ENCODE data around the gene TMC6. TPM values are rescaled to one million over a fixed set of nuclear protein-coding genes. Genes with fewer than 3 reads are reported as not detected.
"Not testable (repeated sequence)": the region's sequence is repeated elsewhere in the genome, so short reads cannot be mapped to it uniquely, and the experiment has no call there.

The TMC6 gene
- total RNA-seq, 1 donor = 136 TPM

DNA sequence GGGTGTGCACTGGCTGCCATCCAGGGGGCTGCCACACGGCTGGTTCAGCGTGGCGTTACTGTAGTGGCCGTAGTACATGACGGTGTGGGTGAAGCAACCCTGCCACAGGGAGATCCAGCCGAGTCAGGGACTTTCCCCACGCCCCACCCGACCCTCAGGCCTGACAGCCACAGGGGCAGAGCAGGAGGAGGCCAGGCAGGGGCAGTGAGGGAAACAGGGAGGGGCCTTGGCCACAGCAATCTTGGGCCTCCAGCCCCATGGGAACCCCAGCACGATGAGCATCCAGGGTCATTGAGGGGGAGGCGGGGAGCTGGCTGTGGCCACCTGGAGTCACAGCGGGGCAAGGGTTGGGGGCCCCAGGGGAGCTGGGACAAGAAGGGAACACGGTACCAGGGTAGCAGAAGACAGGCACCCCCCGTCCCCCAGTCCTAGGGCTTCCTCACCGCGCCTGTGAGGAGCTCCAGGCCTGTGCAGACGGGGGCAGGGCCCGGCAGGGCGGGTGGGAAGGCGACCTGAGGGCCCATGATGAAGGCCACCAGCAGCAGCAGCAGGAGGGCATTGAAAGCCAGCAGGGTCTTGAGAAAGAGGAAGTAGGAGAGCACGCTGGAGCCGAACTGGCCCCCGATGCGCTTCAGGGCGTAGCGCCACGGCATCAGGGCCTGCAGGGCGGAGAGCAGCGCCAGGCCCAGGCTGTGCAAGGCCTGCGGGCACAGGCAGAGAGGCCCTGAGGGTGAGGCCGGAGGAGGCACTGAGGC is 4.3 kb downstream of the TMC6 start:
- no peaks in the 10 kb centered on the region for H3K27me3 ChIP-seq (ENCODE audit: insufficient read depth, low read length)
- no peak overlapping the region for H3K4me3 ChIP-seq (ENCODE audit: low read length)
- no peaks in the 10 kb centered on the region for H3K9me3 ChIP-seq (ENCODE audit: low read depth, low read length)
- H3K4me1 ChIP-seq (ENCODE audit: insufficient read depth, low read length) = peaks cover 83% of the 10 kb centered on the region

DNA sequence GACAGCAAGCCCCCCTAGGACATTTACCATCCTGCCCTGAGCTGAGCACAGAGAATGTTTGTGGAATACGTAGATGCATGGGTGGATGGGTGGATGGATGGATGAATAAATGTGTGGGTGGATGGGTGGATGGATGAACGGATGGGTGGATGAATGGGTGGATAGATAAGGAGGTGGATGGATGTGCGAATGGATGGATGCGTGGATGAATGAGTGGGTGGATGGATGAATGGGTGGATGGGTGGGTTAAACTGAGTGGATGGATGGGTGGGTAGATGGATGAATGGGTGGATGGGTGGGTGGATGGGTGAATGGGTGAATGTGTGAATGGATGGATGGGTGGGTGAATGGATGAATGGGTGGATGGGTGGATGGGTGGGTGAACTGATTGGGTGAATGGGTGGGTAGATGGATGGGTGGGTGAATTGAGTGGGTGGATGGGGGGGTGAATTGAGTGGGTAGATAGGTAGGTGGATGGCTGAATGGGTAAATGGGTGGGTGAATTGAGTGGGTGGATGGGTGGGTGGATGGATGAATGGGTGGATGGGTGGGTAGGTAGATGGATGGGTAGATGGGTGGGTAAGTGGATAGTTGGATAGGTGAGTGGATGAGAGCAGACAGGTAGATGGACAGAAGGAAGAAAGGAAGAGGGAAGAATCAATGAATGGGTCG is 5.2 kb downstream of the TMC6 start:
- H3K27me3 ChIP-seq (ENCODE audit: insufficient read depth, low read length) = no peaks in the 10 kb centered on the region
- no peak overlapping the region for H3K4me3 ChIP-seq (ENCODE audit: low read length)

DNA sequence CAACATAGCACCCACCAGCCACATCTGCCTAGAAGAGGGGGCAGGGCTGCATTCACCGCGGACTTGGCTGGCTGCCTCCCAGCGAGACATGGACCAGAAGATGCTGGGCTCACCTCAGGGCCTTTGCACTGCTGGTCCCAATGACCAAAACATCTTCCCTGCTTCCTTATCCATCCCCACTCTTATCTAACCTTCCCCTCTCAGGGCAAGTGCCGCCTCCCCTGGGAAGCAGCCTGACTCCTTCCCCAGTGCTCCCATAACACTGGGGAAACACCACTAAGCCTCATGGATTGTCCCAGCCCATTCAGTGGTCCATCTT is 5.7 kb downstream of the TMC6 start:
- Histone ChIP-seq H3K27me3 (ENCODE audit: insufficient read depth, low read length) (no peaks in the 10 kb centered on the region), H3K9me3 (ENCODE audit: low read depth, low read length) (no peaks in the 10 kb centered on the region), H3K4me1 (ENCODE audit: insufficient read depth, low read length) (peaks cover 89% of the 10 kb centered on the region), H3K4me3 (ENCODE audit: low read length) (no peak overlapping the region)

More for the DNA sequence above, 5.2 kb downstream of the TMC6 start:
- Histone ChIP-seq H3K9me3 (ENCODE audit: low read depth, low read length) (no peaks in the 10 kb centered on the region), H3K4me1 (ENCODE audit: insufficient read depth, low read length) (peaks cover 87% of the 10 kb centered on the region)

DNA sequence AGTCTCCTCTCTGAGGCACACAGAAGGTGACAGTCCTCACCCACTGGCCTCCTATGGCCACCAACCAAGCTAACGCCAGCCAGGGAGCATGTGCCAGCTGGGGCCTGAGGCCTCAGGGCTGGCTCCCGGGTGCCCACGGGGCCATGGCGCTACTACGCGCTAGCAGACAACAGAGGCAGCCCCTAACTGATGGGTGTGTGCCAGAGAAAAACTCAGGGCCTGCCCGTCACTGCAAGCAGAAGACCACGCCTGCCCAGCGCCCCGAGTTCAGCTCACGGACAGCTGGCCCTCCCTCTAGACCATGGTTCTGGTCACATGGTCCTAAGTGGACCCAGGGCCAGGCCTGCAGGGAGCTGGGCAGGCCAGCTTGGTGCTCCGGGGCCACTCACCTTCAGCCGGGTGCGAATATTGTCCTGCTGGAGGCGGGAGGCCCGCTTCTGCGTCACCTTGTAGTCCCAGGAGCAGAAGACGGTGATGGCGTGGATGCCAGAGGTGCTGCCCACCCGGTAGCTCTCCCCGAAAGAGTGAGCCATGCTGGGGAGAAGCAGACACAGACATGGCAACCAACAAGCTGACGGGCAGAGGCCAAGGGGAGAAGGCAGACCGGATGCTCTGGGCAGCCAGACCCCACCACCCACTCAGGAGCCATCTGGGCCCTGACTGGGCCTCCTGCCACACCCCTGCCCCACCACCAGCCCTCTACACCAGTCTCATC is 6.2 kb downstream of the TMC6 start:
- Histone ChIP-seq H3K9me3 (ENCODE audit: low read depth, low read length) (no peaks in the 10 kb centered on the region), H3K4me1 (ENCODE audit: insufficient read depth, low read length) (peaks cover 95% of the 10 kb centered on the region), H3K27me3 (ENCODE audit: insufficient read depth, low read length) (no peaks in the 10 kb centered on the region), H3K4me3 (ENCODE audit: low read length) (no peak overlapping the region)

DNA sequence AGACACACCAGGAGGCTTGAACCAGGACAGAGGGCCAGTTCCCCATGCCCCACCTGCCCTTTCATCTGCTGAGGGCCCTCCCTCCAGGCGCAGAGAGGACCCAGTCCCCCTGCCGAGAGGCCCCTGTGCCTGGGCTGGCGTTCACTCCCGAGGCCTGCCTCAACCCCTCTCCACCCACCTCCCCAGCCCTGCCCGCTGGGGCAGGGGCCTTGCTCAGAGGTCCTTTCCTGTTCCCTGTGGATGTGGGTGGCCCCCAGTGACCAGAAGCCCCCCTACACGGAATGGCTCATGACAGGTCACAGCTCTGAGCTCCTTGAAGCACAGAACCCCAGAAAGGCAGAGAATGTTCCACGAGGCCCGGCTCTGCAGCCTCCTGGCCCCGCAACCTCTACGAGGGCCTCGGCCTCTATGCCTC is 6.7 kb downstream of the TMC6 start:
- no peaks in the 10 kb centered on the region for H3K27me3 ChIP-seq (ENCODE audit: insufficient read depth, low read length)
- no peak overlapping the region for H3K4me3 ChIP-seq (ENCODE audit: low read length)
- H3K9me3 ChIP-seq (ENCODE audit: low read depth, low read length) = no peaks in the 10 kb centered on the region
- peaks cover 96% of the 10 kb centered on the region for H3K4me1 ChIP-seq (ENCODE audit: insufficient read depth, low read length)

DNA sequence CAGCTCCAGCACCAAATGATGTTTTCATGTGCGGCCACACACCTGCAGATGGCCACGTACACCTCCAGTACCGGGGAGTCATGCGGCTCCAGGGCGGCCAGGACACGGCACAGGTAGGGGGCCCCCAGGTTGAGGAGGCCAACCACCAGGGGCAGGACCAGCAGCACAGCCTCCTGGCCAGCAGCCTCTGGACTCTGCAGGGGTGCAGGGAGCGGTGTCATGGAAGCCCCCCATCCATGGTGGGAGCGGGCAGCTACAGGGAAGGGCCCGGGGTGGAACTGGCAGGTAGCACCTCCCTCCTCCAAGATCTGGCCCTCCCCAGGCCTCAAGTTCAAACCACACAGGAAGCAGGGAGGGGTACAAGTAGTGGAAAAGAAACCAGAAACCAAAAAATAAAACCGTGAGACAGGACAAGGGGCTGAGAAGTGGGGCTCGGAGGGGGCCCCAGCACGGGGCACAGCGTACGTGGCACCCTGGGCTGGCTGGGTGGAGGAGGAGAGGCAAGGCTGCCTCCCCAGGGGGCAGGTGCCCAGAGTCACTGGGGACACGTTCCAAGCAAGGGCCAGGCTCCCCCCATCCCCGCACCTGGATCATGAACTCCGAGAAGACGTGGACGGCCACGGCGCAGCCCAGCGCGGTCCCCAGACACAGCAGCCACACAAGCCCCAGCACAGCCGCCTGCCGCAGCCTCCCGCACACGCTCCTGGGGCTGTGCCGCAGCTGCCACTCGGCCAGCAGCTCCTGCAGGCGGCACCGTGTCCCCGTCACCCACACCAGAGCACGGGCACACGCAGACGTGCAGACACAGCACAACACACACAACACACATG is 7.4 kb downstream of the TMC6 start:
- no peaks in the 10 kb centered on the region for H3K9me3 ChIP-seq (ENCODE audit: low read depth, low read length)
- no peak overlapping the region for H3K4me3 ChIP-seq (ENCODE audit: low read length)
- H3K4me1 ChIP-seq (ENCODE audit: insufficient read depth, low read length) = peaks cover 89% of the 10 kb centered on the region
- H3K27me3 ChIP-seq (ENCODE audit: insufficient read depth, low read length) = no peaks in the 10 kb centered on the region

DNA sequence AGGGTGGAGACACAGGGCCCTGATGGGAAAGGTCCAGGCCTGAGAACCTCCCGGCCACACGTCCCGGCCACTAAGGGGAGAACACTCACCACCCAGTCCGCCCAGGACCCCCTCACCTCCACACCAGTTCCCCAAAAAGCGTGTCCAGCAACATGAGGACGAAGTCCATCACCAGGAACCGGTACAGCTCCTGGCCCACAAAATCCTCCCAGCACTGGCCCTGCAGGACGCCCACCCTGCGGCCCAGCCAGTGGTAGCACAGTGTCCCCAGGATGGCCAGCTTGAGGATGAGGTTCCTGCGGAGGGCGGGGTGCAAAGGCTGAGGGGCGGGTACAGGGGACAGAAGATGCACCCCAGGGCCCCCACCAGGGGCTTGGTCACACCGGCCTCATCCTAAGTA is 8.0 kb downstream of the TMC6 start:
- H3K4me1 ChIP-seq (ENCODE audit: insufficient read depth, low read length) = peaks cover 83% of the 10 kb centered on the region
- no peaks in the 10 kb centered on the region for H3K9me3 ChIP-seq (ENCODE audit: low read depth, low read length)
- H3K27me3 ChIP-seq (ENCODE audit: insufficient read depth, low read length) = no peaks in the 10 kb centered on the region
- no peak overlapping the region for H3K4me3 ChIP-seq (ENCODE audit: low read length)

DNA sequence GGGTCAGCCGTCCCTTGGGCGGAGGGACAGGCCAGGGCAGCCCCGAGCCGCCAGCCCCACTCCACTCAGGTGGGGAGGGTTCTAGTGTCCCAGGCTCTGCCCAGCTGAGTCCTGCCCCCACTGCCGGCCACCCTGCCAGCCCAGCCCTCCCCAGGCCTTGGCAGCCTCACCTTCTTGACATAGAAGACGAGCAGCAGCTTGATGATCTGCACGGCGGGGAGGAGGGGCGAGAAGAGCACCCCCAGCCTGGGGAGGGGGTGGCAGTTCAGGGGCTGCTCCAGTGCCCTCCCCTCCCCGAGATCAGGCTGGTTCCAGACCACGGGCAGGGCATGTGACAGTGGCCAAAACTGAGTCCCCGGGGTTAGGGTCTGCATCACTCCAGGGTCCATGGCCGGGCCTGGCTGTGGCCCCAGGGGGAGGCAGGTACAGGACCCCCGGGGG is 9.7 kb downstream of the TMC6 start:
- peaks cover 81% of the 10 kb centered on the region for H3K4me1 ChIP-seq (ENCODE audit: insufficient read depth, low read length)
- H3K9me3 ChIP-seq (ENCODE audit: low read depth, low read length) = no peaks in the 10 kb centered on the region

DNA sequence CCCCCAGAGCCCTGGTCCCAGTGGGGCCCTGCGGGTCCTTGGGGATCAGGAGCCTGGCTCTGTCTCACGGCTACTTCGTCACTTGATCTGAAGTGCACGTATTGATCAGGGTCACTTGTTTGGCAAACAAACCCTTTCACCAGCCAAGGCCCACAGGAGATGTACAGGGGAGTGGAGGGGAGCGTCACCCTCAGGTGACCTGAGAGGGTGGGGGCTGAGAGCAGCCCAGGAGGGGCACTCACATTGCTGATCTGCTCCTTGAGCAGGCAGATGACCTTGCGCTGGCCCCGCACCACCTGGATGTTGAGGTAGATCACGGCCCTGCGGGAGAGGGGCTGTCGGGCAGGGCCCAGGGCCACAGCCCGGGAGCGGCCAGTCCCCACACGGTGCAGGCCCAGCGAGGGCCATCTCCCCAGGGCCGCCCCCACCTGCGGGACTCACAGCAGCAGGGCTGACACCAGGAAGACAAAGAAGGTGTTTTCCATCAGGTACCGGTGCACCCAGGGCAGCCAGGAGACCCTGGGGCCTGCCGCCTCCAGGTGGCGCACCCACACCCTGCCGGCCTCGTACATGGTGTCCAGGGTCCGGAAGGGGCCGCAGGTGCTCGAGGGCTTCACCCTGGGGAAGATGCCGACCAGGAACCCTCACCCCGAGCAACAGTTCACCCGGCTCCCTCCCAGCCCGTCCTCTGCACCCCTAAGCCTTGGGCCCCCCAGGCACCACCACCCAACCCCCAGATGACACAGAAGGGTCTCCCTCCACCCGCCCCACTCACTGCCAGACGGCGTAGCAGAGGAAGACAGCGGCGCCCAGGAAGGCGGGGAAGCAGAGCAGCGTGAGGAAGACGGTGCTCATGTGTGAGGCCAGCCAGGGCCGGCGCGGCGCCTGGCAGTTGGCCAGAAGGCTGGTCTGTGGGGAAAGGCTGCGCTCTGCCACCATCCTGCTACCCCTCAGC is 11.3 kb downstream of the TMC6 start:
- H3K4me1 ChIP-seq (ENCODE audit: insufficient read depth, low read length) = peaks cover 81% of the 10 kb centered on the region
- no peak overlapping the region for H3K4me3 ChIP-seq (ENCODE audit: low read length)
- no peaks in the 10 kb centered on the region for H3K9me3 ChIP-seq (ENCODE audit: low read depth, low read length)
- H3K27me3 ChIP-seq (ENCODE audit: insufficient read depth, low read length) = no peaks in the 10 kb centered on the region

More for the DNA sequence above, 9.7 kb downstream of the TMC6 start:
- H3K4me3 ChIP-seq (ENCODE audit: low read length) = no peak overlapping the region
- H3K27me3 ChIP-seq (ENCODE audit: insufficient read depth, low read length) = no peaks in the 10 kb centered on the region

DNA sequence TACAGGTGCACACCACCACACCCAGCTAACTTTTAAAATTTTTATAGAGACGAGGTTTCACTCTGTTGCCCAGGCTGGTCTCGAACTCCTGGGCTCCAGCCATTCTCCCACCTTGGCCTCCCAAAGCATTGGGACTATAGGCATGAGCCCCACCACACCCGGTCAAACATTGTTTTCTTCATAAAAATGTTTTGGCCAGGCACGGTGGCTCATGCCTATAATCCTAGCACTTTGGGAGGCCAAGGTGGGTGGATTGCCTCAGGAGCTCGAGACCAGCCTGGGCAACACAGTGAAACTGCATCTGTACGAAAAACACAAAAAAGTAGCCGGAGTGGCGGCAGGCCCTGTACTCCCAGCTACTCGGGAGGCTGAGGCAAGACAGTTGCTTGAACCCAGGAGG is 12.1 kb downstream of the TMC6 start:
- Histone ChIP-seq H3K27me3 (ENCODE audit: insufficient read depth, low read length) (no peaks in the 10 kb centered on the region), H3K9me3 (ENCODE audit: low read depth, low read length) (no peaks in the 10 kb centered on the region), H3K4me1 (ENCODE audit: insufficient read depth, low read length) (peaks cover 73% of the 10 kb centered on the region), H3K4me3 (ENCODE audit: low read length) (no peak overlapping the region)

DNA sequence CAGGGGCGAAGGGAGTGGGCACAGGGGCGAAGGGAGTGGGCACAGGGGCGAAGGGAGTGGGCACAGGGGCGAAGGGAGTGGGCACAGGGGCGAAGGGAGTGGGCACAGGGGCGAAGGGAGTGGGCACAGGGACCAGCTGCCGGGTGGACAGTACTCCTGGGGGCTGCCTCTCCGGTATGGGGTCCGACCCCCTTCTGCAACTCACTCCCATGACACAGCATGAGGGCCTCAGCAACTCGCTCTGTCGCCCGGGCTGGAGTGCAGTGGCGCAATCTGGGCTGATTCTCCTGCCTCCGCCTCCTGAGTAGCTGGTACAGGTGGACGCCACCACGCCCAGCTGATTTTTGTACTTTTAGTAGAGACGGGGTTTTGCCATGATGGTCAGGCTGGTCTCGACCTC is 12.8 kb downstream of the TMC6 start:
- not testable (repeated sequence) for H3K4me3 ChIP-seq (ENCODE audit: low read length); H3K9me3 ChIP-seq (ENCODE audit: low read depth, low read length); H3K27me3 ChIP-seq (ENCODE audit: insufficient read depth, low read length)
- peaks cover 66% of the 10 kb centered on the region for H3K4me1 ChIP-seq (ENCODE audit: insufficient read depth, low read length)

DNA sequence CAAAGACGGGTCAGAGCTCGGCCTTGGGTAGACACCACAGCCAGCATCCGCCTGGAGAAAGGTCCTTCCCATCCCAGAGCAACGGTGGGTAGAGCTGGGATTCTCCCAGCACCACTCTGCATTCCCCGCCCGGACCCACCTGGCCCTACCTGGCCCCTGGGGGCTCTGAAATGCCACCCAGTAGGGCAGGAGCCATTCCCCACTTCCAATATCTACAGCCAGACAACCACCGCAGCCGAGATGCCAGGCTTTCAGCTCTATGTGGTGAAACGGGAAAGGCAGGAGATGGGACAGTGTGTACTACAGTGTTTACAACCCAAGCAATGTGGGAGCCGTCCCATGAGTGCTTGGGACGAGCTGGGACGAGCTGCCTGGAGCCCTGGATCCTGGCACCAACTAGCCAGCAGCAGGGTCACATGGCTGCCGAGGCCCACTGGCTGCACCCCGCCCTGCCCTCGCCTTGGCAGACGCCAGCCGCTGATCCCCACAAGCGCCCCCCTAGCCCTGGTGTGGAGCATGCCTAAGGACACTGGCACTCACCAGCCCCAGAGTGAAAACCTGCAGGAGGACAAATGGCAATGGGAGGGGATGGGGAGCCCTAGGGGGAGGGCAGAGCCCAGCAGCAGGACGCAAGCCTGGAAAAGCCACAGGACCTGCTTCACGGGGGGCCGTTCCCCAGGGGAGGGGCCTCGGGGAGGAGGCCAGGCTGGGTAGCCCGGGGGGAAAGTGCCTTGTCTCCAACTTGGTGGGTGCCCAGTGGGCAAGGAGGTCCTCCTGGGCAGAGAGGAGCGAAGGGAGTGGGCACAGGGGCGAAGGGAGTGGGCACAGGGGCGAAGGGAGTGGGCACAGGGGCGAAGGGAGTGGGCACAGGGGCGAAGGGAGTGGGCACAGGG is 13.5 kb downstream of the TMC6 start:
- no peaks in the 10 kb centered on the region for H3K9me3 ChIP-seq (ENCODE audit: low read depth, low read length)
- no peak overlapping the region for H3K4me3 ChIP-seq (ENCODE audit: low read length)
- H3K4me1 ChIP-seq (ENCODE audit: insufficient read depth, low read length) = peaks cover 59% of the 10 kb centered on the region
- H3K27me3 ChIP-seq (ENCODE audit: insufficient read depth, low read length) = no peaks in the 10 kb centered on the region

Data from mononuclear cell (primary cell).